Islet precursor cell (in vitro differentiated cells): ENCODE results near the gene SMOC2.

Experiments
- DNase-seq: peaks from one replicate; pipeline ENCODE4 v3.0.0-alpha.2; 2018

Gene SMOC2

DNA sequence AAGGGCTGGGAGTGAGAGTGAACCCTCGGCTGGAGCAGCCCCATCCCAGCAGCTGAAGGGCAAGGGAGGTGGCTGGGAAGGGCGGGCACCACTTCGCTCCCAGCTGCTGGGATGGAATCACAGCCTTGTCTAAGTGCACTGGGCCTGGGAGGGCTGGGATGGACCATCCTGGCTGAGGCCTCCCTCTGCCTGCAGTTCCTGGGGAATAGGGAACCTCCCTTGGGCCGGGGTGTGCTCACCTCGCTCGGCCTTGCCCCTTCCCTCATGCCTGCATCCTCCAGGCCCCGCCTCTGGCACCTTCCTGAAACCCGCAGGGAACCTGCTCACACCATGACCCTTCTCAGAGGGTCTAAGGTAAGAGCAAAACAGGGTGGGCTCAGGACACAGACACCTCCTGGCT is 53.7 kb downstream of the SMOC2 start:
- no peak for DNase-seq

DNA sequence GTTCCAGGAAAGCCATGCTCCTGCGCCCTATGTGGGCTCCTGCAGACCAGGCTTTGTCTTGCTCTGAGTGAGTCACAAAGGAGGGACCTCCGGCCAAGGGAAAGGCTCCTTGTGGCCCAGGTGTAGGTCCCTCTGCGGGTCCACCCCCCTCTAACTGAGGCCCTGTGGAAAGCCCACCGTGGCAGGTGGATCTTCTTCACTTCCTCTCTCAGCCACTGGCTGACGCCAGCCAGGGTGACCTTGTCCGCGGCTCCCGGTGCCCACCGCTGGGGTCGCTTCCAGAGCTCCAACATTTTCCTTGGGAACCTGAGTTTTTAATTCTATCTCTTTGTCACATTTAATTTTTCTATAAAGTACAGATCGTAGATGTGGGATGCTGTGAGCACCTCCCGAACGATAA is 54.1 kb downstream of the SMOC2 start:
- DNase-seq, result no peak

DNA sequence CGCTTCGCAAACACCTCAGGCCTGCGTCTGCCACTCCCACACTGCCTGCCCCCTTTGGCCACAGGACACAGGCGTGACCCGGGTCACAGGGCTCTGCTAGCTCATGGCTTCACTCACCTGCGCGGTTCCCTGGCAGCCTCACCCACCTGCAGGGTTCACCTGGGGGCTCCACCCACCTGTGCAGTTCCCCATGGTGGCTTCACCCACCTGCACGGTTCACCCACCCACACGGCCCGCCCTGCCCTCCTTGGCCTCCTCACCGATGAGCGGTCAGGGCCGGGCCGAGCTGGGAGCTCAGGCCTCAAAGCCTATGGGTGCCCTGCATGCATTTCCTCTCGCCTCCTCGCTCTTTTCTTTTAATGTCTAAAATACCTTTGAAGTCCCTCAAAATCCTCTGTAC is 54.7 kb downstream of the SMOC2 start:
- no peak for DNase-seq

DNA sequence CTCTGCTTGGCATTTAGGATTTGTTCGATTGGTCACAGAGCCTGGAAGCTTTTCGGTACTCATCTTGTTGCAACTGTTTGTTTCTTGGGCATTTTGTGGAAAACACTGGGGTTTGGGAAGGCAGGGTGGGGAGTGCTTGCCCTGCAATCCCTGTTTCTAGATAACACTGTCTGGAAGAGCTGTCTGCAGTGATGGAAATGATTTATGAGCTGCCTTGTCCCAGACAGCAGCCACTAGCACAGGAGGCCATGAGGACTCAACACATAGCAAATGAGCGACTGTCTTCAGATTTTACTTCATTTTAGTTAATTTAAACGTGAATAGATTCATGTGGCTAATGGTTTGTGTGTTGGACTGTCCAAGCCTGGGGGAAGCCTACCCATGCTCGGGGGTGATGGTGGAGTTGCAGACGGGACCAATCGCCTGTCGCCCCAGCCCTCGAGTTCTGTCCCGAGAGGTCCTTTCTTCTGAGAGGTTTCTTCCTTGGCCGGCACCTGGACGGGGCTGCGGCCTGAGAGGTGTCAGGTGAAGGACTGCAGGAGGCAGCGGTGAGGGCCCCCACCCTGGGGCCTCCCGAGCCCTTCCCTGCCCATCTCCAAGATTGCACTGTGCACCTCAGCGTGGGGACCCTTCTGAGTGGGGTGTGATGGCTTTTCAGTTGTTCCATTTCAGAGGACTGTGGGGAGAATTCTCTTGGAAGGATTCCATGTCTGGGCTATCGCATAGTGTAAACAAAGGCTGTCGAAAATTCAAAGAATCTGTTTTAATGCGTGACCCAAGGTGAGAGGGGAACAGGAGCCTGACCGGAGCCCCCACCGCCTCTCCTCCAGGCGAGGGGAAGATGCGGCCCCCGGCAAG is 55.4 kb downstream of the SMOC2 start:
- DNase-seq, result no peak

DNA sequence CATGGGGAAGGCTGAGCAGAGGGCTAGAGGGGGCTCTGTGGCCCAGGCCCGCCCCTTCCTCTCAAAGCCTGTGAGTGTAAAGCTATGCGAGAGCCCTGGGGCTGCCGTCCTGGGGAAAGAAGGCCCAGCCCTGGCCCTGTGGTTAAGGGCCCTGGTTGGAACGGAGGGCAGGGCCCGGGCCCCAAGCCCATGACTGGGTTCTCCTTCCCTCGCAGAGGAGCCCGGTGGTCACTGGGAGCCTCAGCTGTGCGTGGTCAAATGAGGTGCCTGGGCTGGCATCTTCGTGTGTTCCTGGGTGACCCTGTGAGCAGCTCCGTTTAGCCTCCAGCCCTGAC is 56.0 kb downstream of the SMOC2 start:
- DNase-seq, result no peak

DNA sequence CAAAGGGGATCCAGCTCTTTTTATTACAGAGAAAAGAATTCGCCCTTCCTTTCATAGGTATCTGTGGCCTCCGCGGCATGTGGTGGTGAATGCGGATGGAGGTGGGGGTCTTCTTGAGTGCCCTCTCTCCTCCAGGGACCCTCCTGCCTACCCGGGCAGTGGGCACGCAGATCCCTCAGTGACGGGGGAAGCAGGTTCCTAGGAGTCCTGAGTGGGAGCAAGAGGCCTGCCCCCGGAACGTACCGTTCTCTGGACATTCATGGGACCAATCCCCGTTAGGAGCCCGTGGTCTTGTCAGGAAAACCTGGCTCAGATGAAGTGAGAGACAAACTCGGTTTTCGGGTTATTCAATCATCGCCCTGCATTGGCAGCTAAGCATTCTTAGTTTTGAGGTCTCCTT is 56.4 kb downstream of the SMOC2 start:
- no peak for DNase-seq

DNA sequence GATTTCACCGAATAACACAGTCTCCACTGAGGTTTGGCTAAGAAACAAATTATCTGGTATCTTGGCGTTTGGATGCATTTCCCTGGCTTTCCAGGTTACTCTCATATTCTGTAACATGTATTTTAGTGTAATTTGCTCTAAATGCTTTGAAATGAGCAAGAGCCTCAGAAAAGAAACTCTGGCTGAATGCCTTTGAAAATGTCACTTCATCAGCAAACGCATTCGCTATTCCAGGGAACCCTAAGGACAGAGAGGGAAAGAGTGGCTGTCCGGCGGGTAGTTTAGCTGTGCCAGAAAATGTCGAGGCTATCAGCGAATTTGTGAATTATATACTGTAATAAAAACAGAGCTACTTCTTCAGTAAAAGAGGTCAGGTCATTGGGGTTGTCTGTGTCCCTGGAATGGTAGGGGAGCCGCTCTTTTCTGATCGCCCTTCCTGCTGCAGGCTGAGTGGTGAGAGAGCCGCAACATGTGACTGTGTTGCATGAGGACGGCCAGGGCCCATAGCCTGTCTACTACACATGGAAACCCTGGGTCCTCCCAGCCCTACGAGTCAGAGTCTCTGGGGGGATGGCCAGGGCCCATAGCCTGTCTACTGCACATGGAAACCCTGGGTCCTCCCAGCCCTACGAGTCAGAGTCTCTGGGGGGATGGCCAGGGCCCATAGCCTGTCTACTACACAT is 57.3 kb downstream of the SMOC2 start:
- no peak for DNase-seq

DNA sequence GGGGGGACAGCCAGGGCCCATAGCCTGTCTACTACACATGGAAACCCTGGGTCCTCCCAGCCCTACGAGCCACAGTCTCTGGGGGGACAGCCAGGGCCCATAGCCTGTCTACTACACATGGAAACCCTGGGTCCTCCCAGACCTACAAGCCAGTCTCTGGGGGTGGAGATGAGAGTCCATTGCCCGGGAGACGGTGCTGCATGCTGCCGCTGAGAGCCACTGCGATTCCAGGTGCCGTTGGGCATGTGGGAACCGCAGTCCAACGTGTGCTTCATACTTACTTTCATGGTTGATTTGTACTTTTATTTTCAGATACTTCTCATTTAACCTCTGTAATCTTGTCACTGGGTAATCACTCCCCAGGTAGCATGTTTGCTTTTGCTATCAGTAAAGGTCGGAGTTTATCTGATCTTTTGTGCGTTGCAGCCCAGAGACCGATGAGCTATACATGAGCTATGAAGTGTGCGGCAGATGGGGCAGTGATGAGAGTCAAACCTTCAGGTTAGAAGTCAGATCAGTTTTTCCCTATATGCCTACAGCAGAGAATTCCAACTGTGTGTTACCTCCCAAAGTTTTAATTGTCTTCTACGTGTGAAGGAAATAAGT is 58.2 kb downstream of the SMOC2 start:
- no peak for DNase-seq

DNA sequence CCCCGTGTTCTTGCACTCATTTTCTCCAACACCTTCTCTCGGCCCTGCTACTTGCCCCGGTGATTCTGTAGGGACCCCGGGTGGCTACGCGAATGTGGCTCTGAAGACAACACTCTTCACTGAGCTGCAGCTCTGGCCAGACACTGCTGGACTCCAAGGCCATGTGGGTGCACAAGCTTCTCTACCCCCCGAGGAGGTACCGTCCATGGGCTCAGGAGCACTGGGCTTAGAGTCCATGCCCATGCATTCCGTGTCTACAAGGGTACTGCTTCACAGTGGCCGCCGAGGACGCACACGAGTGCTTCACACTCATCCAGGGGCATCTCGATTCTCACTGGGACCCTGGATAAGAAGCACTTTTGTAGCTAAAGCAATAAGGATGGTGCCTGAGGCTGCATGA is 59.5 kb downstream of the SMOC2 start:
- DNase-seq, result no peak

DNA sequence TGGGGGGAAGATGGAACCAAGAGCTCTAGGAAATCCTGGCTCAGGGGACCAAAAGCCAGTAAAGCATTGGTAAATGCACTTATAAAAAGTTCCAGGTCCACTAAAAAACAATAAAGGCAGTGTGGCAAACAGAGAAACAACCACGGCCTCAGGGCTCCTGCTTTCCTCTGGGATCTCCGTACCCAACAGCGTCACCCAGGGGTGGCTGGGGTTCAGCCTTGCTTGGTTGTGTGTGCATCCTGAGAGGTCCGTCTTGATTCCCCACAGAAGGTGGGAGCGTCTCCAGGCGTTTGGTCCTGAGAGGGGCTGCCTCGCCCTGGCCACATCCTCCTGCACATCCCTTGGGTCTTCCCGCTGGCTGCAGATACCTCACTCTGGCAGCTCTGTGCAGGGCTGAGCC is 60.6 kb downstream of the SMOC2 start:
- no peak for DNase-seq

DNA sequence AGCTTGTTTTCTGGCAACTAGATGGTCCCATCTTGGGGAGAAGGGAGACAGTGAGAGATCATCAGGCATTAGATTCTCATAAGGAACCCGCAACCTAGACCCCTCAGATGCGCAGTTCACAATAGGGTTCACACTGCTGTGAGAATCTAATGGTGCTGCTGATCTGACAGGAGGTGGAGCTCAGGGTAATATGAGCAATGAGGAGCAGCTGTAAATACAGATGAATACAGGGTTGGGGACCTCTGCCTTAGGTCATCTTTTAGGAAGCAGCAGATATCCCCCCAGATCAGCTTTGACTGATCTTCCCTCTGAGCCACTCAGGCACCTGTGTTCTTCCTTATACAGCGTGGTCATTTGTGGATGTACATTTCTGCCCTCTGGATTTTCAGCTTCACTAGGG is 63.4 kb downstream of the SMOC2 start:
- no peak for DNase-seq

DNA sequence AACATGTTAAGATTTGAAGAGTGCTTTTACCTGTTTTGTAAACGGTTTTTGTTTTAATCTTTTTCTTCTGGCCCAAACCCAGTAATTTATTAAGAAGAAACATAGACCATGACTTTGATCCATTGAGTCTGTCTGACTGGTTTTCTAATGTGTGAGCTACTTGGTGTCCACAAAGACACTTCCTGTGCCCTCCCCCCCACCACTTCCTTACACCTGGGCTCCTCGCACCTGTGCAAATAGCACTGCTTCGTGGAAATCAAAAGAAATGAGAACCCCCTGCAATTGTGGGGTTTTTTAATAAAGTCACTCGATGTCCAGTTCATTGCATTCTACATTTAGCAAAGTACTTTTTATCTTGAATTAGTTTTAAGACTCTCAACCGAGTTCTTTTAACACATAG is 65.5 kb downstream of the SMOC2 start:
- no peak for DNase-seq

DNA sequence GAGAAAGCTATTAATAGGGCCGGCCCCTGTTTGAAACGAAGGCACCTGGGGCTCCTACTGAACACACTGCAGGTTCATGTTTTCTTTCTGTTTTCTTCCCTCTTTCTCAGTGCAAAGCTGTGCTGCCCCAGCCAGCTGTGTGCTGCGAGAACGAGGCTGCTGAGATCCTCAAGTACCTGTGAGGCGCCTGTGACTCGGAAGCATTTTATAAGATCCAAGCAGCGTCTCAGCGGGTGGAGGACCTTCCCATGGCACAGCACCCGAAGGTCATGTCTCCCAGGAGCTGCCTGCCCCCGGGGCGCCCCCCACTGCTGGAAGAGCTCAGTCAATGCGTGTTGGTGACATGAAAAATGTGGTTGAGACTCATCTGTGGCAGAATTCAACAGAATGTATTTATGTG is 66.3 kb downstream of the SMOC2 start:
- peak; percentile 35 for DNase-seq

DNA sequence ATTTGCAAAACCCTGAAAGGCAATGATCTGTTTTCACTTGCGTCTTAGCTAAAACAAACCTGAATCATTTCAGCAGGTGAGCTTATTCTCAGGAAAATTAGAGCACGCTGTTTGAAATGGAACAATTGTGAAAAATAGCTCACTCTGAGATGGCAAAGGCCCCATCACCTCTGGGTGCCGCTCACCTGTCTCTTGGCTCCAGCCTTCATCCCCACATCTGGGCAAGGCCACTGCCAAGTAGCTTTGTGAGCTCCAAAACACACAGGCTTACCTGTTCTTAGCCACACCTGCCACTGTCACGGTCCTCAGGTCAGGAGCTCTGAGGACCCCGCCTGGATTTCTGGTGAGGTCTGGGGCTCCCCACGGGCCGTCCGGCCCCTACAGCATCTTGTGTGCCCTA is 66.7 kb downstream of the SMOC2 start:
- DNase-seq, result peak; percentile 5

DNA sequence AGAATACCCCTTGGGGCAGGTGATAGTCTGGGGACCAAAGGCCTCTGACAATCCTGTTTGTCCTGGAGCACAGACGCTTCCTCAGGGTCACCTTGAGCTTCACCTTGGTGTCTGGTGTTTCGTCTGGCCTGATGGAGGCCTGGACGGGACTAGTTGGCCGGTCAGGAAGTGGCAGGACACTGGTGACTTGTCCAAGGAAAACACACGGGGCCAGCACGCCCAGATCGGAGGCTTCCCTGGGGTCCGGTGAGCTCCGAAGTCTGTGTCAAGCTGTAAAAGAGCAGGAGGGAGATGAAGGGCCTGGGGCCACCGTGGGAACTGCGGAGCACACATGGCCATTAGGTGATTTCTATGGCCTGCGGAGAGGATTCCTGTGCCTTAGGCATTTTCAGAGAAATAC is 67.9 kb downstream of the SMOC2 start:
- peak; percentile 50 for DNase-seq

DNA sequence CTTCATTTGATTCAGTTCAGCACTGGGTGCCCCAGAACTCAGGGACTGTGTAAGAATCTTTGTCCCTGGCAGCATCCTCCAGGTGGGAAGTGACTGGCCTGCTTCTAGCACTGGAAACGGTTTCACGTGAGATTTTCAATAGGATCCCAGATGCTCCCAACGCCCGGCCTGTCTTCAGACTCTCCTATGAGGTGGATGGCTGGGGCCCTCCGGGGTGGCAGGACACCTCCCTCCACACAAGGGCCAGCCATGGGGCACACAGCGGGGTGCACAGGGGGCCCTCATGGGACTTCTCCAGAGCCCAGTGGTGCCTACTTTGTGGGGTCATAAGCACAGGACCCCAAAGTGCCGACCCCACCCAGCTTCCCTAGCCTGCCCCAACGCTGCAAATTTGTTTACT is 72.8 kb downstream of the SMOC2 start:
- no peak for DNase-seq

DNA sequence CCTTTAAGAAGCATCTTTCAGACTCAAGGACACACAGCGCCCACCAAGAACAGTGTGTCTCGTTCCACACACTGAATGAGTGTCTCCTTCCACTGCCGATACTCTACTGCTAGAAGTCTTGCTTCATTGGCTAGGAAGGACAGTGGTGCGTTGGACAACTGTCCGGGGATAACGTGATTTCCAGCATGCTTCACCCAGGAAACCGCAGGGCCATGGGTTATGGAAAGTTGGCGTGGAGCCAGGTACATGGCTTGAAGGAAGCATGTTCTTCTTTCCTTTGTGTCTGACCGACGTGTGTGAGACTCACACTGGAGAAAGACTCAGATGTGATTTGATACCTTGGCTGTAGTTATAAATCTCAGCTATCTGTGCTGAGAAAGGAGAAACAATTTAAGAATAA is 73.2 kb downstream of the SMOC2 start:
- no peak for DNase-seq

DNA sequence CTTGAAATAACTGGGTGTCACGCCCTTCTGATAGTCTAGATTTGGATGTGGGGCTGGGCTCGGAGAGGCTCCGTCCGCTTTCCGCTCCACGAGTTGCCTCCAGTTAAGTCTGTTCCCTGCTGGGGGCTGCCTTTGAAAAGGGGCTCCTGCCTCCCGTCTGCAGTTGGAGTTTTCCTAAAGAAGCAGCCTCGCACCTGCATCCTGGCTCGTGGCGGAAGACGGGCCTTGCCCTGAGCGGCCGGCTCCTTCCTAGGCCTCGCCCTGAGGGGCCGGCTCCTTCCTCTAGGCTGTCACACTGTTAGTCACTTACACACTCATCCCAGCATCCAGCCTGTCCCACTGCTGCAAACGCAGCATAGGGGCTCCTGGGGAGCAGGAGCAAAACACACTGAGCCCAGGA is 74.4 kb downstream of the SMOC2 start:
- DNase-seq, result no peak

DNA sequence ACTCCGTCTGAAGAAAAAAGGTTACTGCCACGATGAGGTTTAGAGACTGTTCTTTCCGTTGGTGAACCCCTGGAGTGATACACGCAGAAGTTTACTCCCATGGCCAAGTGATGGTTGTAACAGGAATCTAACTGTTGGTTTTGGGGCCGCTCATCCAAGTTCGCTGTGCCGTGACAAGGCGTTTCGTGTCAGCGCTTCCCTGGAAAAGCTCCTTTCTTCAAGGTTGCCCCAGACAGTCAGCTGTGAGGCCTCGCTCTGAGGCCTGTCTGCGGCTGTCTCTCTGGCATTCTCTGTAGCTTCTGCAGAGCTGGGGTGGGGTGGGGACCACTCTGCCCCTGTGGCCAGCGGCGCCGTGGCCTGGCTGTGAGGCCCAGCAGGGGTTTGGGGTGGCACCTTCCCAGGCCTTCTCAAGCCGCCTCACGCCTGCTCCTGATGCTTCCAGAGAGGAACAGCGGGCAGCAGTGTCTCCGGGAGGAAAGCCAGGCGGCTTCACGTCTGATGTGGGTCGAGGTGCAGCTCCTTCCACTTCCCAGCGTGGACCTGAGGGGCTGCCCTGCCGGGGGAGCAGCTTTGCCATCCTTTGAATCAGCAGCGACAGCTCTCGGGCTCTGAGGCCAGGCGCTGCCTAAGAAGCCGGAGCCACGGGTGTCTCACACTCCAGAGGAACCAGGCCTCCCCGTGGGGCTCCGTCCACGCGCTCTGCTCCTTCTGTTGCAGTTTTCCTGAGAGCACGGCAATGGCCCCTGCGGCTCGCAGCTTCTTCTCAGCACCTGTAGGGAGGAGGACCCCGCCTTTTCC is 76.2 kb downstream of the SMOC2 start:
- no peak for DNase-seq

DNA sequence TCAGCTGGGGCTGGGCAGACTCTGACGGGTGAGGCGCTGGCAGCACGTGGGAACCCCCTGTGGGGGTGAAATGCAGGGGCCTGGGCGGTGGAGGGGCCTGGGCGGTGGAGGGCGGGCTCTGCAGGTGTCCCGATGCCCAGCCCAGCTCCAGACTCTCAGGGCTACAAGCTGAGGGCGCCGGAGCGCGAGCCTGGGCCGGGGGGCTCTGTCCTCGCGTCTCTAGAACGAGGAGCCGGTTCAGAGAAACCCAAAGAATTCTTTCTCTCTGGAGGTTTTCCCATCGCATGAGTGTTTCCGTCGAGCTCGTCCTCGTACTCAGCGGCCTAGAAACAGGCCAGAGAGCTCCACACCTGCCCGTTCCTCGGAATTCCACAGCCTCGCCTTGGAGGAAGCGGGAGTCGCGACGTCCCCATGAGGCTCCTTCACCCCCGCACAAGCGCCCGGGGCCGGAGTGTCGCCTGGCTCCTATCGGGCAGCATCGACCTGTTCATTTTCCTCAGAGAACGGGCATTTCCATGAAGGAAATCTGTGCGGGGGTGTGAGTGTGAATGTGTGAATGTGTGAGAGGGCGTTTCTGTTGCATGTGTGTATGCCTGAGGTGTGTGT is 76.9 kb downstream of the SMOC2 start:
- DNase-seq, result peak; percentile 46

DNA sequence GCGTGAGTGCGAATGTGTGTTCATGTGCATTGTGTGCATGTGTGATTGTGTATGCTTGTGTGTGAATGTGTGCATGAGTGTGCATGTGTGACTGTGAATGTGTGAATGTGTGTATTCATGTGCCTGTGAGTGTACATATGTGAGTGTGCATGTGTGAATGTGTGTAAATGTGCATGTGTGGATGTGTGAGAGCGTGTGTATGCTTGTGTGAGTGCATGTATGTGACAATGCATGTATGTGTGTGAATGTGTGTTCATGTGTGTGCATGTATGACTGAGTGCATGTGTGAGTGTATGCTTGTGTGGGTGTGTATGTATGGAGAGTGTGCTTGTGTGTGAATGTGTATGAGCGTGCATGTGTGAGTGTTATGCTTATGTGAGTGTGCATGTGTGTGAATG is 77.4 kb downstream of the SMOC2 start:
- DNase-seq, result no peak

DNA sequence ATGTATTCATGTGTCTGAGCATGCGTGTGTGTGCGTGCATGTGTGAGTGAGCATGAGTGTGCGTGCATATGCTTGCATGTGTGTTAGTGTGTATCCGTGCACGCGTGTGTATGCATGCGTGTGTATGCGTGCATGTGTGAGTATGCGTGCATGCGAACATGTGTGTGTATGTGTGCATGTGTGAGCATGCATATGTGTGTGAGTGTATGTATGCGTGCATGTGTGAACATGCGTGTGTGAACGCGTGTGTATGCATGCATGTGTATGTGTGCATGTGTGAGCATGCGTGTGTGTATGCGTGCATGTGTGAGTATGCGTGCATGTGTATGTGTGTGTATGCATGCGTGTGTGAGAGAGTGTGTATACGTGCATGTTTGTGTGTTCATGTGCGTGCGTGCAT is 77.9 kb downstream of the SMOC2 start:
- peak; percentile 20 for DNase-seq

DNA sequence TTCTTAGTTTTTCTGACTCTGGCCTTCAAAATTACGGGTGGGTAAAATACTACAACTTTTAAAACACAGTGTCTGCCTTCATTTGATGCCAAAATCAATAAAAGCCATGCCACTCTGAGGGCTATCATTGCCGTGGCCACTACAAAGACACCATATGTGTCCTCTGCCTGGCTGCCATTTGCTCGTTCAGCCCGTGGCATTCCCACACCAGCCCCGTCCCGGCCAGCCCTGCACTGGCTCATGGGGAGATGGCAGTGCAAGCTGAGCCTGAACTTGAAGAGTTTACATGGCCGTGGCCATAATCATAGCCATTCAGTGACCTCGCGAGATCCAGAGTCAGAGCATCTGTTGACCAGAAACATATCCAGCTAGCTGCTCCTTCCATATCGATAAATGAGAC is 79.2 kb downstream of the SMOC2 start:
- DNase-seq, result no peak
